OCI-LY3 (cell line): ENCODE data around the gene UNC119B.

Source experiments
- H2AFZ ChIP-seq: fragments of 200-600, 300-600 bp; shearing (Covaris generic); 2 replicates; pipeline ENCODE4 v1.6.0; 2014; ENCODE audit warnings: antibody characterized with exemption, low read depth, low read length
- H3K27ac ChIP-seq: fragments of 200-600, 300-600 bp; sonication (generic); 2 replicates; pipeline ENCODE4 v1.5.1; 2014; ENCODE audit warnings: mild to moderate bottlenecking, low read length, moderate library complexity, mixed read lengths
- H3K27me3 ChIP-seq: fragments of 200-600, 300-600 bp; sonication (generic); 2 replicates; pipeline ENCODE4 v1.6.1; 2014; ENCODE audit warnings: low read depth, low read length, mixed read lengths
- H3K36me3 ChIP-seq: fragments of 200-600, 300-600 bp; sonication (generic); replicated peaks from 2 replicates; pipeline ENCODE3; 2014; ENCODE audit warnings: low read depth, low read length, mixed read lengths
- H3K4me1 ChIP-seq: fragments of 300-600, 200-600 bp; sonication (generic); 2 replicates; pipeline ENCODE4 v1.6.1; 2014; ENCODE audit warnings: low read length, mixed read lengths
- H3K4me2 ChIP-seq: fragments of 200-600, 300-600 bp; sonication (generic); 2 replicates; pipeline ENCODE4 v1.6.1; 2014; ENCODE audit warnings: low read length, mixed read lengths
- H3K4me3 ChIP-seq: fragments of 300-600, 200-600 bp; sonication (generic); 2 replicates; pipeline ENCODE4 v1.5.1; 2014; ENCODE audit warnings: antibody characterized with exemption, mild to moderate bottlenecking, low read length, moderate library complexity
- H3K79me2 ChIP-seq: fragments of 300-600, 200-600 bp; shearing (Covaris generic); 2 replicates; pipeline ENCODE4 v1.6.1; 2014; ENCODE audit warnings: mild to moderate bottlenecking, low read length, mixed read lengths
- H3K9ac ChIP-seq: fragments of 300-600, 200-600 bp; shearing (Covaris generic); 2 replicates; pipeline ENCODE4 v1.6.0; 2014; ENCODE audit warnings: mild to moderate bottlenecking, low read length, moderate library complexity
- H3K9me3 ChIP-seq: fragments of 200-600, 300-600 bp; shearing (Covaris generic); 2 replicates; pipeline ENCODE4 v1.6.1; 2014; ENCODE audit warnings: low read length, mixed read lengths; ENCODE audit not compliant: insufficient read depth
- H4K20me1 ChIP-seq: fragments of 200-600, 300-600 bp; sonication (generic); 2 replicates; pipeline ENCODE4 v1.6.1; 2016; ENCODE audit warnings: low read length, mixed read lengths; ENCODE audit not compliant: insufficient read depth
- CTCF ChIP-seq: fragments of 200-600, 300-600 bp; sonication (generic); IDR thresholded peaks from 2 replicates; pipeline ENCODE4 v1.5.1; 2014; ENCODE audit warnings: antibody characterized with exemption, low read length, low read depth
- EZH2phosphoT487 ChIP-seq: fragments of 200-600 bp; shearing (Covaris generic); IDR thresholded peaks from 2 replicates; pipeline ENCODE4 v1.6.1; 2018; ENCODE audit warnings: antibody characterized with exemption, mixed run types, low read depth

The UNC119B gene

DNA sequence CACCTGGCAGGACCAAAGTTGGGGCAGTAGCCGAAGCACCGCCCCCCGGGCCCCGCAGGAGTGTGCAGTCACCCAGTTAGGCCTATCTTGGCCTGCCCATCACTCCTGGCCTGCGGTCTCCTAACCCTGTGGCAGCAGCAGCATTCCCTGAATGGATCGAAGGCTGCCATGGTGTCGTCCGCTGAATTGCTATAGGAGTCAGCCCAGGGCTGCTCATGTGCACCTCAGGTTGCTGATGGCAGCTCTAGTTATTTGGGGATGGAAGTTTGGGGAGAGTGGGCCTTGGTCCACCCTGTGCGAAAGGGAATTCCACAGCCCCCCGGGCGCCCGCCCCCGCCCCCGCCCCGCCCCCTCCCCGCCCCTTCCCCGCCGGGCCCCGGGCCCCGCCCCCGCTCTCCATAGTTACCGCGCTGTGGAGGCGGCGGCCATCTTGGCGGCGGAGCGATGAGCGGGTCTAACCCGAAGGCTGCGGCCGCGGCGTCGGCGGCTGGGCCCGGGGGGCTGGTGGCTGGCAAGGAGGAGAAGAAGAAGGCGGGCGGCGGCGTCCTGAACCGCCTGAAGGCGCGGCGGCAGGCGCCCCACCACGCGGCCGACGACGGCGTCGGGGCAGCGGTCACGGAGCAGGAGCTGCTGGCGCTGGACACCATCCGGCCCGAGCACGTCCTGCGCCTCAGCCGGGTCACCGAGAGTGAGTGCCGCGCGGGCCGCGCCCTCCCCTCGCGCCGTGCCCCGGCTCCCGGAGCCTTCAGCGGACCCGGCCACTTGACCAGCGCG is at the start of gene UNC119B:
TSS of gene UNC119B (plus strand) at position 428 of the 774 bp plus-strand sequence. CDS start at position 445, 17 bp downstream.
- Histone ChIP-seq H3K27me3 (no peaks in the 10 kb centered on the region), H3K79me2 (peaks cover 19% of the 10 kb centered on the region), H3K4me3 (peak within 1 kb of the TSS; percentile 93), H3K4me2 (peak within 1 kb of the TSS; percentile 89), H3K27ac (peak within 1 kb of the TSS; percentile 22), H3K9me3 (no peaks in the 10 kb centered on the region), H2AFZ (no peak within 1 kb of the TSS), H3K4me1 (peaks cover 13% of the 10 kb centered on the region), H3K9ac (peak within 1 kb of the TSS; percentile 87), H4K20me1 (0 out of 2 replicates have a peak, but pooled peaks cover 5% of the 10 kb centered on the region), H3K36me3 (peaks cover 18% of the 10 kb centered on the region)
- TF ChIP-seq EZH2phosphoT487 (no peak), CTCF (no peak)

DNA sequence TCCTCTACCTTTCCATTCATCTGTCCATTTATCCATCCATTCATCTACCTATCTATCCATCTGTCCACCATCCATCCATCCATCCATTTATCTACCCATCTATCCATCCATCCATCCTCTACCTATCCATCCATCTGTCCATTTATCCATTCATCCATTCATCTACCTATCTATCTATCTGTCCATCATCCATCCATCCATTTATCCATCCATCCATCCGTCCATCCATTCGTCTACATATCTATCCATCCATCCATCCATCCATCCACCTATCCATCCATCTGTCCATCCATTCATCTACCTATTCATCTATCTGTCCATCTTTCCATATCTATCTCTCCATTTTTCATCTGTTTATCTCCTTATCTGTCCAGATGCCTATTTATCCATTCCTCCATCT is 48.8 kb upstream of the UNC119B start:
- no peak overlapping the region for H3K4me3 ChIP-seq
- no peak overlapping the region for H3K27ac ChIP-seq
- peaks cover 31% of the 10 kb centered on the region for H3K4me1 ChIP-seq
- H3K36me3 ChIP-seq, result no peaks in the 10 kb centered on the region
- no peak overlapping the region for H3K4me2 ChIP-seq
- no peaks in the 10 kb centered on the region for H4K20me1 ChIP-seq
- no peak overlapping the region for H3K9ac ChIP-seq
- no peak for TF ChIP-seq EZH2phosphoT487
- TF ChIP-seq CTCF, result no peak
- no peaks in the 10 kb centered on the region for H3K9me3 ChIP-seq
- peaks cover 5% of the 10 kb centered on the region; the same call in 1 of the 2 replicates for H3K27me3 ChIP-seq
- H3K79me2 ChIP-seq, result no peaks in the 10 kb centered on the region
- H2AFZ ChIP-seq, result no peak overlapping the region

GRCh38 chr12:120662879-120663278 is 47.4 kb upstream of the UNC119B start:
- no peaks in the 10 kb centered on the region for H3K9me3 ChIP-seq
- no peaks in the 10 kb centered on the region for H4K20me1 ChIP-seq
- H3K27me3 ChIP-seq, result peaks cover 5% of the 10 kb centered on the region; the same call in 1 of the 2 replicates
- H3K9ac ChIP-seq, result no peak overlapping the region; the same call in 1 of the 2 replicates
- peak overlapping the region; percentile 60 for H3K4me2 ChIP-seq
- peak overlapping the region; percentile 50; the same call in 1 of the 2 replicates for H3K27ac ChIP-seq
- H3K36me3 ChIP-seq, result no peaks in the 10 kb centered on the region
- TF ChIP-seq EZH2phosphoT487, result no peak
- no peak for TF ChIP-seq CTCF
- H3K4me3 ChIP-seq, result 0 out of 2 replicates have a peak overlapping the region, but pooled peaks have one; percentile 24
- peaks cover 37% of the 10 kb centered on the region for H3K4me1 ChIP-seq
- H2AFZ ChIP-seq, result no peak overlapping the region
- H3K79me2 ChIP-seq, result no peaks in the 10 kb centered on the region

DNA sequence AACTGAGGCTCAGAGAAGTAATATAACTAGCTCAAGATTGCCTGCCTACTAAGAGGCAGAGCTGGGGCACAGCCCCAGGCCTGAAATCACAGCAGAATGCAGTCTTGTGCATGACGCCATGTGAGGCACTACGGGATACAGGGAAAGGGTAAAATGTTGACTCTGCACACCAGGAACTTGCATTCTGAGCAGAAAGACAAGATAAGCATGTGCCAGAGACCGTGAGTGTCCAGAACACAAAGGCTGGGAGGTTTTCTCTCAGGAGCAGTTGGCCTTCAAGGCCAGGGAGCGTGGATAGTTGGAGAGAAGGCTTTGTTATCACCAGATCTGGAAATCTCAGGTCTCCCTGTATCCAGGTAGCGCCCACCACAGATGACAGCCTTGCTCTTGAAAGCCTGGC is 46.5 kb upstream of the UNC119B start:
- H3K4me1 ChIP-seq, result peaks cover 46% of the 10 kb centered on the region

More for the DNA sequence above, 46.5 kb upstream of the UNC119B start:
- Histone ChIP-seq H3K27me3 (peaks cover 5% of the 10 kb centered on the region; the same call in 1 of the 2 replicates), H3K79me2 (no peaks in the 10 kb centered on the region), H3K36me3 (no peaks in the 10 kb centered on the region), H3K9ac (no peak overlapping the region), H4K20me1 (no peaks in the 10 kb centered on the region), H3K4me3 (no peak overlapping the region), H3K9me3 (no peaks in the 10 kb centered on the region), H2AFZ (no peak overlapping the region), H3K27ac (no peak overlapping the region), H3K4me2 (no peak overlapping the region)
- no peak for TF ChIP-seq EZH2phosphoT487
